ENCODE data around the gene TSSC4.

TSSC4 gene

GRCh38 chr11:2447951-2448650 is 47.6 kb downstream of the TSSC4 start:
- DNase-seq (ENCODE audit: low spot score) = no peak

- DNase-seq (ENCODE audit: low spot score) = no peak
Measured at GRCh38 chr11:2448661-2449547, 48.4 kb downstream of the TSSC4 start.

GRCh38 chr11:2449548-2450320 is 49.2 kb downstream of the TSSC4 start:
- DNase-seq (ENCODE audit: low spot score) = no peak

- DNase-seq (ENCODE audit: low spot score) = no peak
Measured at GRCh38 chr11:2450321-2451041, 49.9 kb downstream of the TSSC4 start.

- DNase-seq (ENCODE audit: low spot score) = no peak
Measured at GRCh38 chr11:2451336-2451735, 50.8 kb downstream of the TSSC4 start.

GRCh38 chr11:2451916-2452315 is 51.4 kb downstream of the TSSC4 start:
- no peak for DNase-seq (ENCODE audit: low spot score)

- DNase-seq (ENCODE audit: low spot score) = no peak
Measured at GRCh38 chr11:2452321-2453012, 51.9 kb downstream of the TSSC4 start.

- no peak for DNase-seq (ENCODE audit: low spot score)
Measured at GRCh38 chr11:2453436-2453835, 52.9 kb downstream of the TSSC4 start.
